ENCODE measurements around the gene UBE2D2.

UBE2D2 gene

DNA sequence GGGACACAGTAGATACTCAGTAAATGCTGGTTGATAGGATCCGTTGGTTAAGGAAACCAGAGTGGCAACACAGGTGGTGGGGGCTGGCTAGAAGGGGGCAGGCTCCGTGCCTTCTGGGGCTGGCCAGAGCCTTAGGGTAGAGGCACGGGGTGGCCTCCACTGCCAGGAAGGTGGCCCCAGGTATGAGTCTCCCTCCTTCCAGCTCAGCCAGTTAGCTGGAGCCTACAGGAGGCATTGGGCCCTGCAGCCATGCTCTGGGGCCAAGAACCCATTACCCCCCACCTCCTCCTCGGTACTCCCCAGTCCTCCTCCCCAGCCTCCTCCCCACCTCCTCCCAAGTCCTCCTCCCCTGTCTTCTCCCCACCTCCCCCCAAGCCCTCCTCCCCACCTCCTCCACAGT is 114.7 kb downstream of the UBE2D2 start:
- H3K4me1 Mint-ChIP-seq = peaks cover 8% of the 10 kb centered on the region
- H3K27me3 Mint-ChIP-seq = no peaks in the 10 kb centered on the region
- no peaks in the 10 kb centered on the region for H3K9me3 Mint-ChIP-seq
- peak; percentile 50 for ATAC-seq
- H3K4me3 Mint-ChIP-seq = no peak overlapping the region
- DNase-seq = no peak
- H3K27ac Mint-ChIP-seq = no peak overlapping the region

DNA sequence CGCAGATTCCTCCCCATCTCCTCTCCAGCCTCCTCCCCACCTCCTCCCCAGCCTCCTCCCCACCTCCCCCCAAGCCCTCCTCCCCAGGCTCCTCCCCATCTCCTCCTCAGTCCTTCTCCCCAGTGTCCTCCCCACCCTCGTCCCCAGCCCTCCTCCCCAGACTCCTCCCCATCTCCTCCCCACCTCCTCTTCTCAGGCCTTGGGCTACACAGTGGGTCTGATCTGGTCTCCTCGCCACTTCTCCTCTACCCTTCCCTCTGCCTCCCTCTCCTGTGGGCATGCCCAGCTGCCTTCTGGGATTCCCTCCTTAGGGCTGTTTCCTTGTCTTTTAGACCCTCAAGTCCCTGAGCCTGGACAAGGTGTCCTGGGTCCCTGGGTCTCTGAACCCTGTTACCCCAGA is 115.3 kb downstream of the UBE2D2 start:
- no peaks in the 10 kb centered on the region for H3K27me3 Mint-ChIP-seq
- H3K4me1 Mint-ChIP-seq = peaks cover 5% of the 10 kb centered on the region
- DNase-seq (no peak), ATAC-seq (no peak)
- no peaks in the 10 kb centered on the region for H3K9me3 Mint-ChIP-seq
- no peak overlapping the region for H3K4me3 Mint-ChIP-seq
- H3K27ac Mint-ChIP-seq = no peak overlapping the region

DNA sequence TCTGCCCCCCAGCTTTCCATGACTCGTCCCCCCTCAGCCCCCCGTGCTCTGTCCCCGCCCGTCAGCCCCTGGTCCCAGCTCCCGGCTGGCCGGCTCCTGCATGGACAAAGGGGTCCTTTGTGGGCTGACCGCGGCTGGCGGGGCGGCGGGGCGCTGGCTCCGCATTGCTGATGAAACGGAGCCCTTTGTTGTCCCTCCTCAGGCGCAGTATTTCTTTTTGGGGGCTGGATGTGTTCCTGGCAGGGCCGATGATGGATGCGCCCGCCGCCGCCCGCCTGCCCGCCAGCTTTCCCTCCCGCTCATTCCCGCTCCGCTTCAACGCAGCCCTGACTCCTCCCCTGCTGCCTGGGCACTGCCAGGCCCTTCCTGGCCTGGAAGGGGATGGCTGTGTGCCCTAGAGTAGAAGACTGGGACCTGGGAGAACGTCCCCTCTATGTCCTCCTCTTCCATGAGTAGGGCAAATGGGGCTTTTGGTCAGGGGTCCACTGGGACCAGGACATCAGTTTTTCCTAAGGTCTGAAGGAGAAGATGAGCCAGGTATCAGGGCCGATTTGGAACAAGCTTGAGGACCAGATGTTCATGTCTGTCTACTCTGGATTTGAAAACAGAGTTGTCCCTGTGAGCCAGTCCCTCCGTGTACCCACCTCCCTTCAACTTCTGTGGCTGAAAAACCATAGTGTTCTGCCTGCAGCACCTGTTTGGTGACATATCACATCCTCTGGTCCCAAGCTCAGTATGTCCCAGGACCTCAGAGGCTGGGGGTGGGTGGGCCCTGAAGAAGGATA is 116.0 kb downstream of the UBE2D2 start:
- H3K4me1 Mint-ChIP-seq = peaks cover under 1% of the 10 kb centered on the region
- no peak overlapping the region for H3K27ac Mint-ChIP-seq
- H3K9me3 Mint-ChIP-seq = no peaks in the 10 kb centered on the region
- ATAC-seq = no peak
- no peaks in the 10 kb centered on the region for H3K27me3 Mint-ChIP-seq
- no peak overlapping the region for H3K4me3 Mint-ChIP-seq
- no peak for DNase-seq
